ENCODE data around the gene TMEM91. TPM values are rescaled to one million over a fixed set of nuclear protein-coding genes. Genes with fewer than 3 reads are reported as not detected.
A peak's percentile ranks its signal among the peaks of the same experiment; 100 is the strongest.

The TMEM91 gene
- total and polyA plus RNA-seq, 2 of the 13 experiments (the other 11 are each of a cell fraction or from before 2014, with no cell fraction given): 6.3 to 10.3 TPM

- ATAC-seq: no peak
- no peak overlapping the region for H3K4me3 ChIP-seq (replicated peaks in 1 of 3; ENCODE audit: insufficient read depth in 1 of 3, low read depth in 2 of 3, low read length in 3 of 3)
- H3K79me2 ChIP-seq (ENCODE audit: insufficient read depth, low read length): no peaks in the 10 kb centered on the region
- H3K27ac ChIP-seq (ENCODE audit: extremely low read length, insufficient read depth, low read length): no peak overlapping the region
- H3K9me3 ChIP-seq (ENCODE audit: low read length): no peaks in the 10 kb centered on the region
- FAIRE-seq: no peak
- H3K27me3 ChIP-seq (ENCODE audit: control insufficient read depth in 1 of 2, insufficient read depth in 2 of 2, low read length in 2 of 2): no peaks in the 10 kb centered on the region
- ChIA-PET POLR2A (interaction anchor here (0.8 kb wide), 1 partner anchor 14 kb away, joined by 5 read pairs; the partner anchor contains the start of gene B3GNT8), CTCF (ENCODE audit: low intra/inter-chr PET ratio, low total read pairs) (no interaction called here)
- 80% methylated on average over 3 of the region's 5 CpGs for WGBS (ENCODE audit: low lambda C conversion rate)
- peaks cover 30% of the 10 kb centered on the region for H3K4me1 ChIP-seq (ENCODE audit: insufficient read depth, low read length)
- no peak overlapping the region for H3K9ac ChIP-seq (ENCODE audit: insufficient read depth, low read depth, low read length)
- no peak overlapping the region for H2AFZ ChIP-seq (ENCODE audit: low read length)
- peaks cover 7 to 15% of the 10 kb centered on the region in 2 experiments; a peak in 4 of 5 replicates for H3K36me3 ChIP-seq (replicated peaks in 1 of 2; ENCODE audit: control insufficient read depth in 1 of 2, insufficient read depth in 2 of 2, low read length in 2 of 2)
- no TSS peak for BruUV-seq (replicated peaks)
- H4K20me1 ChIP-seq (ENCODE audit: insufficient read depth, low read length): no peaks in the 10 kb centered on the region
- intact Hi-C loops (cut with micrococcal nuclease; ENCODE audit: unreplicated experiment) (no loop called here), in situ Hi-C loops (cut with HindIII; ENCODE audit: extremely low pct_ligation_motif_present, low pct_unique_long_range_greater_than_20kb) (no loop called here)
- DNase-seq (ENCODE audit: low spot score): no peak
- no peak overlapping the region for H3K4me2 ChIP-seq (ENCODE audit: low read depth, low read length)
- TF ChIP-seq ARNTL (CRISPR knock-in tag; IDR thresholded peaks at IDR 0.05) (no peak), GATAD1 (CRISPR knock-in tag; IDR thresholded peaks at IDR 0.05) (no peak), ZMAT3 (CRISPR knock-in tag; conservative IDR thresholded peaks at IDR 0.05) (no peak), EEA1 (CRISPR knock-in tag; IDR thresholded peaks at IDR 0.05; ENCODE audit: borderline replicate concordance) (no peak), ZNF546 (CRISPR knock-in tag; conservative IDR thresholded peaks at IDR 0.05) (no peak), ZNF34 (CRISPR knock-in tag; IDR thresholded peaks at IDR 0.05; ENCODE audit: borderline replicate concordance) (no peak), MATR3 (CRISPR knock-in tag; IDR thresholded peaks at IDR 0.05) (no peak), HNF1B (CRISPR knock-in tag; IDR thresholded peaks at IDR 0.05) (no peak), ZNF883 (CRISPR knock-in tag; IDR thresholded peaks at IDR 0.05; ENCODE audit: not compliant biosample characterization) (peak; percentile 43), FOXC1 (CRISPR knock-in tag; IDR thresholded peaks at IDR 0.05; ENCODE audit: borderline replicate concordance) (no peak), E2F1 (CRISPR knock-in tag; IDR thresholded peaks at IDR 0.05) (no peak), RARG (CRISPR knock-in tag; IDR thresholded peaks at IDR 0.05; ENCODE audit: low read depth) (no peak), ZNF879 (CRISPR knock-in tag; IDR thresholded peaks at IDR 0.05) (no peak), CHD4 (IDR thresholded peaks at IDR 0.05; ENCODE audit: borderline replicate concordance, low read length) (no peak), ZNF343 (CRISPR knock-in tag; IDR thresholded peaks at IDR 0.05) (no peak), ZNF143 (CRISPR knock-in tag; IDR thresholded peaks at IDR 0.05) (no peak), ZNF468 (CRISPR knock-in tag; IDR thresholded peaks at IDR 0.05) (no peak), ZFYVE20 (CRISPR knock-in tag; IDR thresholded peaks at IDR 0.05; ENCODE audit: borderline replicate concordance, low read depth) (no peak), ARID5B (CRISPR knock-in tag; IDR thresholded peaks at IDR 0.05) (no peak)
- TF ChIP-seq, protein P1, sequence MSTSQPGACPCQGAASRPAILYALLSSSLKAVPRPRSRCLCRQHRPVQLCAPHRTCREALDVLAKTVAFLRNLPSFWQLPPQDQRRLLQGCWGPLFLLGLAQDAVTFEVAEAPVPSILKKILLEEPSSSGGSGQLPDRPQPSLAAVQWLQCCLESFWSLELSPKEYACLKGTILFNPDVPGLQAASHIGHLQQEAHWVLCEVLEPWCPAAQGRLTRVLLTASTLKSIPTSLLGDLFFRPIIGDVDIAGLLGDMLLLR (CRISPR knock-in tag; IDR thresholded peaks at IDR 0.05): no peak
Measured at GRCh38 chr19:41412953-41413352, 36.6 kb downstream of the TMEM91 start.

All from HepG2 (cell line).